Subcutaneous abdominal adipose tissue (tissue), 5 donors: ENCODE results near the gene COLEC12.

ENCODE experiments used
- H3K27ac ChIP-seq: one replicate; pipeline ENCODE4 v1.7.0; 2013; ENCODE audit warnings: low read depth, mild to moderate bottlenecking, inconsistent platforms, low read length, moderate library complexity
- H3K27me3 ChIP-seq, 5 donors: one replicate each; pipeline ENCODE4 v1.7.0; 2013; ENCODE audit warnings: low read length in 5 of 5, inconsistent platforms in 1 of 5; ENCODE audit not compliant: control insufficient read depth in 5 of 5, insufficient read depth in 4 of 5
- H3K36me3 ChIP-seq, 5 donors: one replicate each; pipeline ENCODE4 v1.7.0; 2013; ENCODE audit warnings: low read length in 5 of 5; ENCODE audit not compliant: control insufficient read depth in 5 of 5, insufficient read depth in 5 of 5
- H3K4me1 ChIP-seq, 5 donors: one replicate each; pipeline ENCODE4 v1.7.0; 2013; ENCODE audit warnings: low read length in 5 of 5, mild to moderate bottlenecking in 3 of 5, moderate library complexity in 1 of 5; ENCODE audit not compliant: control insufficient read depth in 5 of 5, insufficient read depth in 5 of 5
- H3K4me3 ChIP-seq, 5 donors: one replicate each; pipeline ENCODE4 v1.7.0; 2013; ENCODE audit warnings: low read length in 5 of 5, low read depth in 1 of 5
- H3K9ac ChIP-seq, 5 donors: one replicate each; pipeline ENCODE4 v1.7.0; 2013; ENCODE audit warnings: low read length in 5 of 5, mild to moderate bottlenecking in 4 of 5, moderate library complexity in 3 of 5
- H3K9me3 ChIP-seq, 5 donors: one replicate each; pipeline ENCODE4 v1.7.0; 2013; ENCODE audit warnings: low read length in 5 of 5; ENCODE audit not compliant: control insufficient read depth in 5 of 5
- donor health status: healthy.
- donor health status: healthy.
- donor health status: healthy.
- donor health status: healthy.
- donor health status: healthy.

COLEC12 gene

DNA sequence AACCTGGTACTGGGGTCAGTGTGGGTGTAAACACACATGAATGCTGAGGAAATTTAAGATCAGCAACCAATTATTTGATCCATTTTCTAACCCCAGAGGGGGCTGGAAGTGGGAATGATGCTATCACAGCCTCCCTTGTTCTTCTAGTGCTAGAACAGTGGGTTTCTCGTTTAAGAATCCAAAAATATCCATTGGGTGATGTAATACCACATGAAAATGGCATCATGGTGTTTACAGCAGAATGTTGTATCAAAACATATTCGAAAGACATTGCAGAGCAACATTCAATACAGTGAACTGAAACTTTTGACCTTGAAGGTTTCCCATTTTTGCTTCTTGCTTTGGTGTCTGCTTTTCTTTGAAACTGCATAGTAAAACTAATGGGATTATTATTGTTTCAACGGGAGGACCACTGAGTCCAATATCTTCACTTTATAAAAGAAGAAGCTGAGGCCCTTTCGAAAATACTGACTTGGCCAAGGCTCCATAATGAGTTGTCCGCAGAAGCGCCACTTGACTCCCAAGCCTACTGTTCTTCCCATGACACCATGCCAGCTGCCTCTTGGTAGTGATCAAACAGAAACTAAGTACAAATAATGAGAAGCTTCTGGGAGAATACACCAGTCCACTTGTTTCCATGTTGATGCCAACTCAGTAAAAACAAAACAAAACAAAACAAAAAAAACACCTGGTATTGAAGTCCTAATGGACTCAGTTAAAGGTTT is 106.1 kb downstream of the COLEC12 start:
- no peaks in the 10 kb centered on the region for H3K9me3 ChIP-seq

GRCh38 chr18:393574-393957 is 106.9 kb downstream of the COLEC12 start:
- Histone ChIP-seq H3K27ac (no peak overlapping the region), H3K9me3 (no peaks in the 10 kb centered on the region)

More for the DNA sequence above, 106.1 kb downstream of the COLEC12 start:
- H3K27me3 ChIP-seq: no peaks in the 10 kb centered on the region
- no peak overlapping the region for H3K4me3 ChIP-seq
- H3K4me1 ChIP-seq: peaks cover 4 to 45% (median 17%) of the 10 kb centered on the region in 5 donors
- H3K36me3 ChIP-seq: no peaks in the 10 kb centered on the region
- no peak overlapping the region for H3K9ac ChIP-seq
- H3K27ac ChIP-seq: no peak overlapping the region

DNA sequence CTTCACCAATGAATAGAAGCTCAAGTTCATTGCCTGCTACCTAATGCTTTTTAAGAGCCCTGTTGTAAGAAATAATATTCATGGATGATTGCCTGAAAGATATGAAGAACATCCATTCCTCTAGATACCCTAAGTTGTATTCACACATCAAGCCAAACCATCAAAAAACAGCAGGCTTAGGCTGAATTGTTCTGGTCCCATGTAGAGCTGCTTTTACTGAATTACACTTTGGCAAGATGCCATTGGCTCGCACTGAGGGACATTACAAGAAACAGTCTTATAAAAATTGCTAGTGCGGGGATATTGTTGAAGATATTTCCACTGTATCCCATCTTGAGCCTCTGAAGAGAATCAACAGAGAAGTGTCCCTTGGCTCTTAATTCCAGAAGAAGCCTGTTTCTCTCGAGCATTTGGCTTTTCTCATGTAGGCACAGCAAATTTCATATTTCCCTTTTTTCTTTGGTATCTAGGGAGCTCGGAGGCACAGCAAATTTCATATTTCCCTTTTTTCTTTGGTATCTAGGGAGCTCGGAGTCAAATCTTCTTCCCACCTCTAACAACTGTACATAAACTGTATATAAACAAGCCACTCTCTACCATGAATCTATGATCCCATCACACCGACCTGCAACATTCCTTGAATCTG is 107.5 kb downstream of the COLEC12 start:
- Histone ChIP-seq H3K36me3 (no peaks in the 10 kb centered on the region), H3K4me3 (no peak overlapping the region), H3K9ac (no peak overlapping the region), H3K9me3 (no peaks in the 10 kb centered on the region), H3K27me3 (no peaks in the 10 kb centered on the region), H3K27ac (no peak overlapping the region), H3K4me1 (peaks cover 4 to 35% (median 14%) of the 10 kb centered on the region in 5 donors)

More at GRCh38 chr18:393574-393957, 106.9 kb downstream of the COLEC12 start:
- Histone ChIP-seq H3K4me1 (peaks cover 4 to 36% (median 14%) of the 10 kb centered on the region in 5 donors), H3K36me3 (no peaks in the 10 kb centered on the region), H3K27me3 (no peaks in the 10 kb centered on the region), H3K4me3 (no peak overlapping the region), H3K9ac (no peak overlapping the region)

DNA sequence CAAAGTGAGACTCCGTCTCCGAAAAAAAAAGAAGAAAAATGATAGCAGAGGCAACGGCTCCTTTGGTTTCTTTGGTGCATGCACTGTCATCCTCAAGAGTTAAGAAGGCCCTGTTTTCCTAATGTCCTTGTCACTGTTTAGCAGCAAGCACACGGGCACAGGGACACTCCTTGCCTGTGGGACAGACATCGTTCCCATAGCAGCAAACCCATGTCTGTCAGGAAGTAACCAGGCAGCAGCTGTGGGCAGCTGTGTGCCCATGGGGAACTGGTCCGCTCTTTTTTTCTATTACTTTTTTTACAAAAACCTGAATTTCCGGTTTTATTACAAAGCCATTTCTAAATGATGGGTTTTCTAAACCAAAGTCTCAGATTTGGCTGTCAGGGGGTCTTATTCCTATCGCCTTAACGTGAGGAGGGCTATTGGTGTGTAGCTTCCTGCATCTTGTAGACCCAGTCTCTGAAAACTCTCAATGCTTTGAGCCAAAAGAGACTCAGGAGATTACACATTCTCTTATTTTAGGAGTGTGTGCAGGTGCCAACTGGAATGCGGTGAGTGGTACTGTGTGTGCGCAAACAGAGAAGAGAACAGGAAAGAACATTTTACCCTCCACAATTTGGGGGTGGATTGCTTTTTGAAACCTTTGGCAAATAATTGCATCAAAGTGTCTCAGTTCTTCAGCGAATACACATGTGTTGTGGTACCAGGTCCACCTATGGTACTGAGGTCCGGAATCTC is 109.6 kb downstream of the COLEC12 start:
- Histone ChIP-seq H3K9me3 (no peaks in the 10 kb centered on the region), H3K27ac (no peak overlapping the region), H3K9ac (no peak overlapping the region), H3K36me3 (no peaks in the 10 kb centered on the region), H3K4me3 (no peak overlapping the region), H3K27me3 (no peaks in the 10 kb centered on the region), H3K4me1 (peaks cover 0 to 30% (median 14%) of the 10 kb centered on the region in 5 donors)

- peaks cover 0 to 19% (median 5%) of the 10 kb centered on the region in 5 donors for H3K4me1 ChIP-seq
- no peaks in the 10 kb centered on the region for H3K36me3 ChIP-seq
- H3K4me3 ChIP-seq: no peak overlapping the region
- no peaks in the 10 kb centered on the region for H3K9me3 ChIP-seq
- no peak overlapping the region for H3K9ac ChIP-seq
- H3K27me3 ChIP-seq: no peaks in the 10 kb centered on the region
- H3K27ac ChIP-seq: no peak overlapping the region
These were observed 110.7 kb downstream of the COLEC12 start for GRCh38 chr18:389658-390357.

DNA sequence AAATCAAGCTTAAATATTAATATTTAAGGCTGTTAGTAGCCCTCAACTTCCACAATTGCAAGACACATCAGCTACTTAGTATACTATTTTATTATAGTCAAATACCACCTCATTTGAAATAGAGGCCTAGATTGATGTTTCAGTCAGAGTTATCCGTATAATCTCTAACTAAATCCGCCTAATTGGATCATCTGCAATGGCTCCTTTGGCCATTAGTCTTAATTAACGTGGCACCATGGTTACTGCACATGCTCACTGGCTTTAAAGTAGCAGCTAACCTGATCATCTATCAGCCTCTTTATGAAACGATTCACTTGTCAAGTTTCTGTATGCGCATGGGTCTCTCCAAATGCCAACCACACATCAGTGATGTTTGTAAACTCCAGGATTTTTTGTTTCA is 112.3 kb downstream of the COLEC12 start:
- Histone ChIP-seq H3K4me3 (no peak overlapping the region), H3K4me1 (peaks cover 0 to 8% (median 0%) of the 10 kb centered on the region in 5 donors), H3K27ac (no peak overlapping the region), H3K36me3 (no peaks in the 10 kb centered on the region), H3K27me3 (no peaks in the 10 kb centered on the region), H3K9ac (no peak overlapping the region), H3K9me3 (no peaks in the 10 kb centered on the region)

DNA sequence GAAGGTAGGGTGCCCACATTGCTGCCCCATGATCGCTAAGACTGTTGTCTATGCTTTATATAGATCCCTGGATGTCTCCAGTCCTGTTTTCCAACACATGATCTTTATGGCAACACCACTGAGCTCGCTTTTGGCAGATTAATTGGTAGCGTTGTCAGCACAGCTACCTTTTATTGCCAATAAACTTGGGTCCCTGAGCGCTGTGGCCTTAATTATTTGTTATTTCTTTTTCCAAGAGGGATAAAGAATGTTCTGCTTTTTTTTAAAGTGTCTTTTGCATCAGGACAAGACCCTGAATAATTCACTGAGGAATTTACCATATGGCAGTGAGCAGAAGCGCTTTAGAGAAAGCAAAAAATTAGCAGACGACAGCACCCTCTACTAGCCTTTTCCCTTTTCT is 113.5 kb downstream of the COLEC12 start:
- Histone ChIP-seq H3K9ac (no peak overlapping the region), H3K27ac (no peak overlapping the region), H3K4me3 (no peak overlapping the region), H3K9me3 (no peaks in the 10 kb centered on the region), H3K4me1 (no peaks in the 10 kb centered on the region), H3K27me3 (no peaks in the 10 kb centered on the region), H3K36me3 (no peaks in the 10 kb centered on the region)

DNA sequence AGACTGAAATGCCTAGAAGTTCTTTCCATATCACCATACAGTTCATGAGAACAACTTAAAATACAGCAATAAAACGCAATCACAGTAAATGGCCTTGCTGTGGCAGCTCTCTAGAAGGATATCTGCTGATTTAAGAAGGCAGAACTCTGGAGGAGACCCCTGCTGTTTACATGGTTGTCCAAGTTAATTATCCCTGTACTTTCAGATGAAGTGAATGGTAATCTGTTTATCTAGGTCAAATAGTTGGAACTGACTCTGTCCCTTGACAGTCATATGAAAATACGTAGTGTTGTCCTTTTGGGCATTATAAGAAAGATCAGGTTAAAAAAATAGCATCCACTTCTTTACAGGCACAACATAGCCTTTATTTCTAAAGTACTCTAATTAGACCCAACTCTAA is 115.6 kb downstream of the COLEC12 start:
- Histone ChIP-seq H3K9ac (no peak overlapping the region), H3K27me3 (no peaks in the 10 kb centered on the region), H3K36me3 (no peaks in the 10 kb centered on the region), H3K27ac (no peak overlapping the region), H3K4me3 (no peak overlapping the region), H3K9me3 (no peaks in the 10 kb centered on the region), H3K4me1 (peaks cover 0 to 5% (median 2%) of the 10 kb centered on the region in 5 donors)

- H3K4me3 ChIP-seq: no peak overlapping the region
These were observed 117.4 kb downstream of the COLEC12 start for GRCh38 chr18:383135-383534.

More at GRCh38 chr18:383135-383534, 117.4 kb downstream of the COLEC12 start:
- Histone ChIP-seq H3K27ac (no peak overlapping the region), H3K9ac (no peak overlapping the region), H3K27me3 (no peaks in the 10 kb centered on the region), H3K36me3 (no peaks in the 10 kb centered on the region), H3K9me3 (no peaks in the 10 kb centered on the region), H3K4me1 (peaks cover 0 to 21% (median 14%) of the 10 kb centered on the region in 5 donors)
